MV-4-11 (cell line): Measurements from ENCODE around the gene TMEM212.
"Not testable (repeated sequence)": the region's sequence is repeated elsewhere in the genome, so short reads cannot be mapped to it uniquely, and the experiment has no call there.

Experiments
- DNase-seq: peaks from one replicate; lab custom pipeline; 2025; lab: John Stamatoyannopoulos, UW

Gene TMEM212

GRCh38 chr3:171813278-171813896, 29.8 kb upstream of the TMEM212 start:
- no peak for DNase-seq

GRCh38 chr3:171813897-171814460, 29.2 kb upstream of the TMEM212 start:
- peak; percentile 100 for DNase-seq

- DNase-seq, result not testable (repeated sequence)
Observed at GRCh38 chr3:171814662-171815061, 28.5 kb upstream of the TMEM212 start.

GRCh38 chr3:171815973-171816595, 27.1 kb upstream of the TMEM212 start:
- DNase-seq, result no peak

GRCh38 chr3:171817074-171817800, 25.9 kb upstream of the TMEM212 start:
- DNase-seq, result no peak

GRCh38 chr3:171821044-171821443, 22.1 kb upstream of the TMEM212 start:
- no peak for DNase-seq

- no peak for DNase-seq
Observed at GRCh38 chr3:171821778-171822358, 21.3 kb upstream of the TMEM212 start.

- no peak for DNase-seq
Observed at GRCh38 chr3:171822431-171823106, 20.6 kb upstream of the TMEM212 start.

- DNase-seq, result peak; percentile 72
Observed at GRCh38 chr3:171824116-171824515, 19.0 kb upstream of the TMEM212 start.

- DNase-seq, result no peak
Observed at GRCh38 chr3:171824824-171825221, 18.3 kb upstream of the TMEM212 start.

GRCh38 chr3:171825222-171825828, 17.8 kb upstream of the TMEM212 start:
- DNase-seq, result no peak

- no peak for DNase-seq
Observed at GRCh38 chr3:171827385-171827784, 15.8 kb upstream of the TMEM212 start.

- peak; percentile 29 for DNase-seq
Observed at GRCh38 chr3:171827836-171828458, 15.2 kb upstream of the TMEM212 start.

GRCh38 chr3:171828902-171829770, 14.0 kb upstream of the TMEM212 start:
- peak; percentile 48 for DNase-seq

GRCh38 chr3:171829841-171830517, 13.2 kb upstream of the TMEM212 start:
- peak; percentile 17 for DNase-seq

GRCh38 chr3:171830518-171830875, 12.7 kb upstream of the TMEM212 start:
- no peak for DNase-seq

GRCh38 chr3:171831936-171832335, 11.2 kb upstream of the TMEM212 start:
- no peak for DNase-seq

- no peak for DNase-seq
Observed at GRCh38 chr3:171832989-171833388, 10.2 kb upstream of the TMEM212 start.

GRCh38 chr3:171833789-171834460, 9.2 kb upstream of the TMEM212 start:
- DNase-seq, result peak; percentile 15
